K562 (cell line): ENCODE measurements around the gene INTS6L. TPM values are rescaled to one million over a fixed set of nuclear protein-coding genes. Genes with fewer than 3 reads are reported as not detected.

Source experiments
- ATAC-seq: fragments of 200-7000 bp; cut with Tn5 transposase; 3 replicates; pipeline ENCODE4 v1.9.1; 2020; ENCODE audit warnings: moderate library complexity
- BruUV-seq: library from RNA; stranded (reverse); fragments of 400-500 nt; replicated peaks from 2 replicates; lab custom pipeline; 2021; lab: Mats Ljungman, UMichigan
- CTCF ChIA-PET: fragments of 300-600 bp; formaldehyde crosslinking; extraction: SDS; loops from one replicate; lab custom pipeline; 2021; ENCODE audit warnings: low intra/inter-chr PET ratio; lab: Yijun Ruan, JAX
- POLR2A ChIA-PET: fragments of 300-600, 350-650 bp; sonication (Branson Sonifier 250); formaldehyde crosslinking; extraction: SDS; loops from one replicate; lab custom pipeline; 2021; ENCODE audit warnings: antibody characterized with exemption, inconsistent platforms; lab: Yijun Ruan, JAX
- DNase-seq, 4 experiments: peaks; one replicate each; pipeline versions ENCODE4 v3.0.0 to v3.0.0-alpha.2; 2011 to 2018; ENCODE audit warnings: low spot score in 3 of 4, mixed read lengths in 3 of 4; ENCODE audit errors: extremely low read depth in 1 of 4
- FAIRE-seq: peaks from 2 replicates; lab custom pipeline; 2011; peaks lifted over from hg19 to GRCh38; lab: Jason Lieb, UNC
- H2AFZ ChIP-seq: 2 replicates; pipeline ENCODE4 v1.6.0; 2011; ENCODE audit warnings: low read depth, low read length, control low read depth, inconsistent platforms
- H3K27ac ChIP-seq: fragments of 200-600 bp; 3 replicates; pipeline ENCODE4 v1.8.0; 2011; ENCODE audit warnings: low read depth, mild to moderate bottlenecking, control low read depth, inconsistent platforms, low read length, moderate library complexity, mixed read lengths; ENCODE audit errors: extremely low read depth
- H3K27me3 ChIP-seq, 2 experiments: fragments of 300-600 bp in 1 of 2; 2 replicates in 1 of 2; 3 replicates in 1 of 2; pipeline versions ENCODE4 v1.6.0 to v1.8.0; 2011; ENCODE audit warnings: inconsistent platforms in 2 of 2, low read length in 2 of 2, mild to moderate bottlenecking in 1 of 2, mixed read lengths in 1 of 2, moderate library complexity in 1 of 2; ENCODE audit not compliant: control insufficient read depth in 2 of 2, insufficient read depth in 2 of 2
- H3K36me3 ChIP-seq: fragments of 300-600 bp; 3 replicates; pipeline ENCODE4 v1.8.0; 2011; ENCODE audit warnings: mild to moderate bottlenecking, low read length, inconsistent platforms; ENCODE audit not compliant: control insufficient read depth, insufficient read depth
- H3K4me1 ChIP-seq, 2 experiments: fragments of 200-600 bp in 1 of 2; replicated peaks in 1 of 2; 2 replicates in 1 of 2; 3 replicates in 1 of 2; pipeline versions ENCODE4 v1.5.1 to v1.8.0; 2011; ENCODE audit warnings: inconsistent platforms in 2 of 2, low read length in 2 of 2, mild to moderate bottlenecking in 1 of 2, mixed read lengths in 1 of 2, moderate library complexity in 1 of 2; ENCODE audit not compliant: control insufficient read depth in 2 of 2, insufficient read depth in 2 of 2
- H3K4me2 ChIP-seq: 2 replicates; pipeline ENCODE4 v1.6.1; 2011; ENCODE audit warnings: low read length, control low read depth, inconsistent platforms, mixed read lengths; ENCODE audit not compliant: insufficient read depth
- H3K4me3 ChIP-seq: fragments of 200-600 bp; sonication (generic), shearing (Covaris generic); 2 replicates; pipeline ENCODE4 v1.5.1; 2016; ENCODE audit warnings: control low read depth, inconsistent platforms
- H3K79me2 ChIP-seq: fragments of 200-600 bp; 3 replicates; pipeline ENCODE4 v1.8.0; 2011; ENCODE audit warnings: low read length, inconsistent platforms; ENCODE audit not compliant: control insufficient read depth, insufficient read depth
- H3K9ac ChIP-seq, 2 experiments: 2 replicates each; pipeline versions ENCODE4 v1.6.0 to v1.6.1; 2011; ENCODE audit warnings: low read depth in 2 of 2, low read length in 2 of 2, control low read depth in 1 of 2, inconsistent platforms in 1 of 2, mild to moderate bottlenecking in 1 of 2, mixed read lengths in 1 of 2; ENCODE audit not compliant: insufficient read depth in 1 of 2
- H3K9me1 ChIP-seq: one replicate; pipeline ENCODE4 v1.6.0; 2011; ENCODE audit warnings: inconsistent platforms, mild to moderate bottlenecking, low read length, moderate library complexity; ENCODE audit not compliant: control insufficient read depth, insufficient read depth
- H3K9me3 ChIP-seq: replicated peaks from 2 replicates; pipeline ENCODE4 v1.5.1; 2011; ENCODE audit warnings: low read depth, low read length, inconsistent platforms; ENCODE audit not compliant: control insufficient read depth, insufficient read depth
- H4K20me1 ChIP-seq: replicated peaks from 2 replicates; pipeline ENCODE4 v1.6.1; 2011; ENCODE audit warnings: low read length, inconsistent platforms, mixed read lengths; ENCODE audit not compliant: control insufficient read depth, insufficient read depth
- E2F6 ChIP-seq, 2 experiments: IDR thresholded peaks; 2 replicates each; pipeline ENCODE4 v1.6.1; 2011; ENCODE audit warnings: borderline replicate concordance in 1 of 2, control low read depth in 1 of 2, low read depth in 1 of 2, low read length in 1 of 2, mild to moderate bottlenecking in 1 of 2, mixed read lengths in 1 of 2, moderate library complexity in 1 of 2; ENCODE audit not compliant: insufficient read depth in 1 of 2, insufficient read length in 1 of 2, poor library complexity in 1 of 2, severe bottlenecking in 1 of 2; ENCODE audit errors: extremely low read depth in 1 of 2
- HDAC6 ChIP-seq: IDR thresholded peaks from 2 replicates; pipeline ENCODE4 v1.6.1; 2012; ENCODE audit warnings: low read depth, mild to moderate bottlenecking, control low read depth, inconsistent platforms, low read length, moderate library complexity
- JUN ChIP-seq, 2 experiments: sonication (generic) in 1 of 2; formaldehyde crosslinking in 1 of 2; IDR thresholded peaks; 2 replicates each; pipeline versions ENCODE4 v1.6.1 to v1.8.0; 2012 to 2022; ENCODE audit warnings: borderline replicate concordance in 2 of 2, mild to moderate bottlenecking in 2 of 2, improper control_type of control experiment in 1 of 2, low read depth in 1 of 2, low read length in 1 of 2, missing genetic modification reagents in 1 of 2
- STAT5A ChIP-seq: IDR thresholded peaks from 2 replicates; pipeline ENCODE4 v1.6.1; 2012; ENCODE audit warnings: low read length, inconsistent platforms, borderline replicate concordance
- U2AF1 ChIP-seq: fragments of 200-400 bp; formaldehyde crosslinking; optimal IDR thresholded peaks from 2 replicates; pipeline ENCODE3; 2017; ENCODE audit warnings: mild to moderate bottlenecking, low read depth, low read length, moderate library complexity
- ZFPM2 ChIP-seq: fragments of 250-450 bp; sonication (Bioruptor Pico); IDR thresholded peaks from 2 replicates; pipeline ENCODE4 v1.5.1; 2022; ENCODE audit warnings: mild to moderate bottlenecking
- WGBS: fragments of 100-300 bp; shearing (Covaris generic); methylation state at CpG from one replicate; pipeline ENCODE4 v1.1.6; 2016; ENCODE audit warnings: low coverage, mixed read lengths; ENCODE audit not compliant: insufficient coverage; ENCODE audit errors: missing lambda C conversion rate; 5-methylcytosine and 5-hydroxymethylcytosine counted together
- in situ Hi-C: fragments of 300-500 bp; cut with MboI; formaldehyde crosslinking; loops from 4 replicates; pipeline ENCODE4 v1.15.0; 2018; ENCODE audit warnings: inconsistent platforms, mixed read lengths
- intact Hi-C: fragments of 100-400 bp; cut with micrococcal nuclease; formaldehyde crosslinking; loops from 2 replicates; pipeline ENCODE4 v1.14.2; 2022
- polyA plus RNA-seq, 8 experiments: library from polyadenylated mRNA; depleted of rRNA in 4 of 8; stranded (reverse) in 5 of 8; unstranded in 3 of 8; fragments of >200 nt; fragmentation: Nextera tagmentation in 2 of 8; fragmentation: Illumina TruSeq in 1 of 8; extraction: Ambion mirVana in 2 of 8; extraction: Trizol in 1 of 8; gene quantifications; 2 replicates each; pipeline versions ENCODE4 v1.2.1 to v1.2.3, GENCODE V29; 2011 to 2014; ENCODE audit warnings: inconsistent platforms in 1 of 8, missing spikeins in 1 of 8
- total RNA-seq, 7 experiments: library from RNA; depleted of rRNA in 6 of 7; stranded (reverse); fragments of >200 nt in 6 of 7; fragmentation: Illumina TruSeq in 2 of 7; extraction: Trizol in 2 of 7; gene quantifications; 2 replicates each; pipeline versions ENCODE4 v1.2.1 to v1.2.3, GENCODE V29; 2011 to 2021; ENCODE audit warnings: low replicate concordance in 1 of 7
- TF ChIP-seq, protein P1 (sequence below): sonication (generic); formaldehyde crosslinking; IDR thresholded peaks from 2 replicates; pipeline ENCODE4 v1.8.0; 2022; ENCODE audit warnings: missing genetic modification reagents, mild to moderate bottlenecking, moderate library complexity, borderline replicate concordance
- TF ChIP-seq, protein P2 (sequence below): fragments of 250-450 bp; sonication (Bioruptor Pico); IDR thresholded peaks from 2 replicates; pipeline ENCODE4 v1.8.0; 2022; ENCODE audit warnings: inconsistent platforms

Gene INTS6L
- total and polyA plus RNA-seq, 9 of the 15 experiments (the other 6 are each of a cell fraction or from before 2014, with no cell fraction given) = 6.1 to 44.9 (median 21.9) TPM

DNA sequence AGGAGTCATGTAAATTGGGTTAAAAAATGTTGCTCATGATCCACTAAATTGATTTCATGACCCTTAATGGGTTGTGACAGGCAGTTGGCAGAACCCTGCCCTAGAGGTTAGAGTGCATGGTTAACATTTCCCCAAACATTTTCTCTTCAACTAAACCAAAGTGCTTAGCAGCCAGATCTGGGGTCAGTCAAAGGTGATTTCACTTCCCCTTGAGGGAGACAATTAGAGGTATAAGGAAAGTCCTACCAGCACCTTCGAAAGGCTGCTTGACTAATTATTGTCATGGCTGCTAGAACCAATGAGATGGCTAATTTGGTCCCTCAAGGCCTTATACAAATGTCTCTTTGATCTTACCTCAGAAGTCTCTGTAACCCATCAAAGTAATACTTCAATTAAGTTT lies 30.9 kb upstream of the INTS6L start:
- Histone ChIP-seq H3K27ac (no peak overlapping the region), H3K36me3 (no peaks in the 10 kb centered on the region), H4K20me1 (no peaks in the 10 kb centered on the region; the same call in 1 of the 2 replicates), H3K9me3 (no peaks in the 10 kb centered on the region), H3K4me3 (no peak overlapping the region), H3K4me1 (no peaks in the 10 kb centered on the region), H3K4me2 (no peak overlapping the region), H3K79me2 (no peaks in the 10 kb centered on the region), H3K27me3 (no peaks in the 10 kb centered on the region; a peak in 1 of 5 replicates), H3K9ac (no peak overlapping the region), H3K9me1 (no peaks in the 10 kb centered on the region), H2AFZ (no peak overlapping the region)
- in situ Hi-C loops (loop anchor here (5.0 kb wide), 1 partner anchor 98 kb away; no protein-coding TSS in a partner anchor), intact Hi-C loops (loop anchor here (5.0 to 10.0 kb wide), 2 partner anchors 55 to 218 kb away; no protein-coding TSS in a partner anchor)
- ChIA-PET CTCF (no interaction called here), POLR2A (no interaction called here)
- FAIRE-seq (no peak), ATAC-seq (no peak), DNase-seq (no peak)
- no peak for TF ChIP-seq U2AF1
- no peak for TF ChIP-seq STAT5A
- TF ChIP-seq ZFPM2 (CRISPR knock-in tag) = no peak
- no peak for TF ChIP-seq JUN (IDR thresholded peaks at IDR 0.05; ENCODE audit: borderline replicate concordance, low read depth, low read length)
- no peak for TF ChIP-seq JUN (CRISPR knock-in tag; IDR thresholded peaks at IDR 0.05; ENCODE audit: borderline replicate concordance)
- no peak for TF ChIP-seq HDAC6
- WGBS = 9% methylated on average over 1 of the region's 1 CpG
- no TSS peak for BruUV-seq

DNA sequence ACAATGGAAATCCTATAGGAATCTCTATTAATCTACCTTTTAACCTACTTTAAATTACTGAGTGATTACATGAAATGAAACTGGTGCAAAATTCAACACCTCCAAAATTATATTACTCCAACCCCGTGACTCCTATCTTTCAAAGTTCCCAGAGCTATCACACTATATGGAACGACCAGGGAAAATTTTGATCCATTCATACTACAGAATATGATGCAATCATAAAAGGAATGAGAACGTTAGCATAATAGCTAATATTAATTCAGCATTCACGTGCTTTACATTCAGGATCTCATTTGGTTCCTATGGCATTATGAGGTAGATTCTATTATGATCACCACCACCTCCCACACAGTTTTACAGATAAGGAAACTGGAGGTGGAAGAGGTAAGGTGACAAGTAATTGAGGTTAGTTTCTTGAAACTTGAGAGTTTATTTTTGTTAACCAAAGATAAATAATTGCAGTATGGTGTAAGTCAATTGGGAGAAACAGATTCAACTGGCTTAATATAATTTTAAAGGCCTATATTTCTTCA lies 29.4 kb upstream of the INTS6L start:
- DNase-seq = no peak
- Histone ChIP-seq H3K27ac (no peak overlapping the region), H3K9ac (no peak overlapping the region), H3K9me1 (no peaks in the 10 kb centered on the region), H3K36me3 (no peaks in the 10 kb centered on the region), H3K9me3 (no peaks in the 10 kb centered on the region), H3K4me3 (no peak overlapping the region), H2AFZ (no peak overlapping the region), H3K27me3 (no peaks in the 10 kb centered on the region; a peak in 1 of 5 replicates), H4K20me1 (no peaks in the 10 kb centered on the region; the same call in 1 of the 2 replicates), H3K4me2 (no peak overlapping the region), H3K79me2 (no peaks in the 10 kb centered on the region), H3K4me1 (no peaks in the 10 kb centered on the region)
- 14% methylated on average over 4 of the region's 4 CpGs for WGBS
- FAIRE-seq = no peak
- intact Hi-C loops (no loop called here), in situ Hi-C loops (no loop called here)
- BruUV-seq = no TSS peak
- ChIA-PET CTCF (no interaction called here), POLR2A (no interaction called here)
- ATAC-seq = no peak
- TF ChIP-seq E2F6 (IDR thresholded peaks at IDR 0.05; ENCODE audit: borderline replicate concordance in 1 of 2, extremely low read depth in 1 of 2, insufficient read depth in 1 of 2, insufficient read length in 1 of 2, low read depth in 1 of 2, low read length in 1 of 2, poor library complexity in 1 of 2, severe bottlenecking in 1 of 2) = no peak
- TF ChIP-seq, protein P1, sequence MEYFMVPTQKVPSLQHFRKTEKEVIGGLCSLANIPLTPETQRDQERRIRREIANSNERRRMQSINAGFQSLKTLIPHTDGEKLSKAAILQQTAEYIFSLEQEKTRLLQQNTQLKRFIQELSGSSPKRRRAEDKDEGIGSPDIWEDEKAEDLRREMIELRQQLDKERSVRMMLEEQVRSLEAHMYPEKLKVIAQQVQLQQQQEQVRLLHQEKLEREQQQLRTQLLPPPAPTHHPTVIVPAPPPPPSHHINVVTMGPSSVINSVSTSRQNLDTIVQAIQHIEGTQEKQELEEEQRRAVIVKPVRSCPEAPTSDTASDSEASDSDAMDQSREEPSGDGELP = no peak
- TF ChIP-seq, protein P2, sequence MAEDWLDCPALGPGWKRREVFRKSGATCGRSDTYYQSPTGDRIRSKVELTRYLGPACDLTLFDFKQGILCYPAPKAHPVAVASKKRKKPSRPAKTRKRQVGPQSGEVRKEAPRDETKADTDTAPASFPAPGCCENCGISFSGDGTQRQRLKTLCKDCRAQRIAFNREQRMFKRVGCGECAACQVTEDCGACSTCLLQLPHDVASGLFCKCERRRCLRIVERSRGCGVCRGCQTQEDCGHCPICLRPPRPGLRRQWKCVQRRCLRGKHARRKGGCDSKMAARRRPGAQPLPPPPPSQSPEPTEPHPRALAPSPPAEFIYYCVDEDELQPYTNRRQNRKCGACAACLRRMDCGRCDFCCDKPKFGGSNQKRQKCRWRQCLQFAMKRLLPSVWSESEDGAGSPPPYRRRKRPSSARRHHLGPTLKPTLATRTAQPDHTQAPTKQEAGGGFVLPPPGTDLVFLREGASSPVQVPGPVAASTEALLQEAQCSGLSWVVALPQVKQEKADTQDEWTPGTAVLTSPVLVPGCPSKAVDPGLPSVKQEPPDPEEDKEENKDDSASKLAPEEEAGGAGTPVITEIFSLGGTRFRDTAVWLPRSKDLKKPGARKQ (CRISPR knock-in tag) = no peak
